Activated CD4-positive, alpha-beta T cell treated with anti-CD3 and anti-CD28 coated beads for 36 hours (primary cell): ENCODE measurements around the gene MCM5. TPM values are rescaled to one million over a fixed set of nuclear protein-coding genes. Genes with fewer than 3 reads are reported as not detected.
A peak's percentile ranks its signal among the peaks of the same experiment; 100 is the strongest.
"Not testable (repeated sequence)": the region's sequence is repeated elsewhere in the genome, so short reads cannot be mapped to it uniquely, and the experiment has no call there.

ENCODE experiments used
- ATAC-seq: fragments of 200-7000 bp; cut with Tn5 transposase; one replicate; pipeline ENCODE4 v1.10.0; 2021; ENCODE audit warnings: mild to moderate bottlenecking, moderate library complexity
- CTCF ChIA-PET: fragments of 350-600 bp; sonication (Branson Sonifier 250); formaldehyde crosslinking; loops from one replicate; lab custom pipeline; 2021; ENCODE audit warnings: antibody characterized with exemption; lab: Charles Lee
- POLR2A ChIA-PET: fragments of 350-600 bp; sonication (Branson Sonifier 250); formaldehyde crosslinking; loops from one replicate; lab custom pipeline; 2021; ENCODE audit warnings: antibody characterized with exemption, inconsistent platforms; lab: Charles Lee
- DNase-seq: peaks from one replicate; pipeline ENCODE4 v3.0.0-alpha.2; 2020
- H3K27ac Mint-ChIP-seq: one replicate; pipeline ENCODE4 v1.8.0; 2021; ENCODE audit warnings: mixed read lengths
- H3K27me3 Mint-ChIP-seq: one replicate; pipeline ENCODE4 v1.8.0; 2021; ENCODE audit warnings: mixed read lengths
- H3K36me3 Mint-ChIP-seq: one replicate; pipeline ENCODE4 v1.8.0; 2021; ENCODE audit warnings: low read depth, mixed read lengths
- H3K4me1 Mint-ChIP-seq: one replicate; pipeline ENCODE4 v1.8.0; 2021; ENCODE audit warnings: mixed read lengths
- H3K4me3 Mint-ChIP-seq: one replicate; pipeline ENCODE4 v1.8.0; 2021; ENCODE audit warnings: mild to moderate bottlenecking, moderate library complexity, mixed read lengths
- H3K9me3 Mint-ChIP-seq: one replicate; pipeline ENCODE4 v1.8.0; 2021; ENCODE audit warnings: low read depth, mixed read lengths
- intact Hi-C, 2 experiments: fragments of 100-400 bp; cut with DNase I in 1 of 2; cut with micrococcal nuclease in 1 of 2; formaldehyde crosslinking; loops; one replicate each; pipeline versions ENCODE4 v1.14.2 to v1.15.1; 2022 to 2024; cut with DNase I, micrococcal nuclease
- total RNA-seq, 2 experiments: library from RNA; stranded (reverse); gene quantifications; one replicate each; pipeline ENCODE4 v1.2.3, GENCODE V29; 2021

The MCM5 gene
- total RNA-seq, 2 experiments from 2014 or later = 291 to 382 TPM

DNA sequence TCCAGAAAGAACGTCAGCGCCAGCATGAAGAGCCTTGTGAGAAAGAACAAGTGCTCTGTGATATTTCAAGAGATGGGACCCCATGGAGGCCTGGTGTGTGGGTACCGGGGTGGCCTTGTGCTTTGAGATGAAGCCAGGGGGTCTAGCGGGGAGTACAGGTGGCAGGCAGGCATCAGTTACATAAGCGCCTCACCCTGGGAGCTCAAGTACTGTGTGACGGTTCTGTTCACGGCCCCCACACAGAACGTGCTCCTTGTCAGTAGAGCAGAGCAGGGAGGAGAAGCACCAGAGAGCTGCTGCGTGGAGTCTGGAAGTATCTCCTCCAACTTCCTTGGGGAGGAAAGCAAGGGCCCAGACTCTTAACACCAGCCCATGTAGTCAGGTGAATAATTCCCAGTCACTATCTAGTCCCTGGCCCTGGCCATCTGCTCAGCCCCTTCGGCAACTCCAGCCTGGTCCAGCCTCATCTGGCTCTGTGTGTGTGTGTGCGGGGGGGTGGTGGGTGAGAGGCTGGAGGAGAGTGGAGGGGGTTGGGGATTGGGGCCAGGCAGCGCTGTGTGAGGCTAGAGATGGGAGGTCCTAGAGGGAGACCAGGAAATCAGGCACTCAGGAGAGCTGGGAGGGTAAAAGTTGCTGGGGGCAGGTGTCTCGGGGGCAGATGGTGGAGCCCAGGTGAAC is 32.4 kb downstream of the MCM5 start:
- CTCF ChIA-PET = interaction anchor here (0.6 to 0.8 kb wide), 2 partner anchors 225 to 683 kb away, joined by 3 read pairs; no protein-coding TSS in a partner anchor
- peaks cover 55% of the 10 kb centered on the region for H3K36me3 Mint-ChIP-seq
- intact Hi-C loops = loop anchor here in 1 of 2 experiments (10.0 kb wide), 1 partner anchor 692 kb away; no protein-coding TSS in a partner anchor
- H3K4me3 Mint-ChIP-seq = no peak overlapping the region
- no peaks in the 10 kb centered on the region for H3K4me1 Mint-ChIP-seq
- POLR2A ChIA-PET = interaction anchor here (0.5 to 0.6 kb wide), 2 partner anchors 131 to 359 kb away, joined by 3 read pairs; no protein-coding TSS in a partner anchor
- no peaks in the 10 kb centered on the region for H3K27me3 Mint-ChIP-seq
- ATAC-seq (no peak), DNase-seq (no peak)
- no peak overlapping the region for H3K27ac Mint-ChIP-seq
- H3K9me3 Mint-ChIP-seq = no peaks in the 10 kb centered on the region

DNA sequence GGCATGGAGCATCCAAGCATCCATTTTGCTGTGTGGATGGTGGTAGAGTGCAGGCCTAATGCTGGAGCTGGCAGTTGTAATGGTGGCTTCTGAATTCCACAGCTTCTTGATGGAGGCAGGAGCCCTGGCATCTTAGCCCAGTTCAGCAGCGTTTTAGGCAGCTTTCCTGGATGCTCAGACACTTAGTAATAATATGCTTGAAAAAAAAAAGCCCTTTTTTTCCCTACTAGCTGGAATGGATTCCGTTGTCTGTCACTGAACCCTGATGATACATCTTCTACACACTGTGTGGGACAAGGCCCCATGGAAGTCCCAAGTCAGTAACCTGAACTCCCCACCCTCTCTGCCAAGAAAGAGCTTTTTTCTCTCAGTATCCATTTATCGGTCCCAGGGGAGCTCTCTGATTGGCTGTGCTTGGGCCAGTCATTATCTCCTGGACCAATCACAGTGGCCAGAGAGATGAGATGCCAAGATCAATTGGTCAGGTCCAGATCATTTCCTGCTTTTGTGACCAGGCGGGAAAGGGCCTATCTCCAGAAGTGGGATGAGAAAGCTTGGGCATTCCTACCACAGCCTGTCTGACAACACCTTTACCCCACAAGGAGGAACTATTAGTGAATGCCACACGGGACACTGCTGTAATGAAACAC is 34.2 kb downstream of the MCM5 start:
- CTCF ChIA-PET = interaction anchor here (0.6 kb wide), 2 partner anchors 30 to 717 kb away, joined by 3 read pairs; no protein-coding TSS in a partner anchor
- H3K9me3 Mint-ChIP-seq = no peaks in the 10 kb centered on the region
- intact Hi-C loops = loop anchor here in 1 of 2 experiments (10.0 kb wide), 1 partner anchor 691 kb away; no protein-coding TSS in a partner anchor
- no peak for ATAC-seq
- H3K4me1 Mint-ChIP-seq = no peaks in the 10 kb centered on the region
- peaks cover 73% of the 10 kb centered on the region for H3K36me3 Mint-ChIP-seq
- POLR2A ChIA-PET = interaction anchor here (0.5 to 0.9 kb wide), 2 partner anchors 22 to 77 kb away, joined by 5 to 7 read pairs; no protein-coding TSS in a partner anchor
- DNase-seq = no peak
- no peaks in the 10 kb centered on the region for H3K27me3 Mint-ChIP-seq
- no peak overlapping the region for H3K4me3 Mint-ChIP-seq
- no peak overlapping the region for H3K27ac Mint-ChIP-seq

DNA sequence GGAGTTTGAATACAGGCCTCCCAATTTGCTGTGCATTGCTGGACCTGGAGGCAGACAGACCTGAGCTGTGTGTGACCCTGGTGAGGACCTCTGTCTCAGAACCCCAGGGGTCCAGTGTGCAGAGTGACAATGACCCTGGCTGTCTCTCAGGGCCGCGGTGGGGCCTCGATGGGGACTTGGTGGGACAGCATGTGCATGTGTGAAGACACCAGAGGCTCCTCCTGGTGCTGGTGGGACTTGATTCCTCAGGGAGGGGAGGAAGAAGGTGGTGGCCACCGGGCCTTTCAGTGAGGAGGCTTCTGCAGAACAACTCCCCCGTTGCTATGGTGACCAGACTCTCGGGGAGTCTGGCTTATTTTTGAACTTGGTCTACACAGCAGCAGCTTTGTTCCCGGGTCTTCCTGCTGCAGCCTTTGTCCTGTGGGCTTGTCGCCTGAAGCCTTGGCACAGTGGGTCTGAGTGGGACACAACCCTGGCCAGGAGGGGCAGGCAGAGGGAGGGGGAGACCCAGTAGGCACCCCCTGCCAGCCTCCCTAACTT is 35.3 kb downstream of the MCM5 start:
- no peak overlapping the region for H3K4me3 Mint-ChIP-seq
- peaks cover 74% of the 10 kb centered on the region for H3K36me3 Mint-ChIP-seq
- ATAC-seq (no peak), DNase-seq (no peak)
- ChIA-PET CTCF (no interaction called here), POLR2A (no interaction called here)
- no peaks in the 10 kb centered on the region for H3K4me1 Mint-ChIP-seq
- intact Hi-C loops = loop anchor here in 1 of 2 experiments (10.0 kb wide), 1 partner anchor 690 kb away; no protein-coding TSS in a partner anchor
- H3K9me3 Mint-ChIP-seq = no peaks in the 10 kb centered on the region
- no peak overlapping the region for H3K27ac Mint-ChIP-seq
- H3K27me3 Mint-ChIP-seq = no peaks in the 10 kb centered on the region

DNA sequence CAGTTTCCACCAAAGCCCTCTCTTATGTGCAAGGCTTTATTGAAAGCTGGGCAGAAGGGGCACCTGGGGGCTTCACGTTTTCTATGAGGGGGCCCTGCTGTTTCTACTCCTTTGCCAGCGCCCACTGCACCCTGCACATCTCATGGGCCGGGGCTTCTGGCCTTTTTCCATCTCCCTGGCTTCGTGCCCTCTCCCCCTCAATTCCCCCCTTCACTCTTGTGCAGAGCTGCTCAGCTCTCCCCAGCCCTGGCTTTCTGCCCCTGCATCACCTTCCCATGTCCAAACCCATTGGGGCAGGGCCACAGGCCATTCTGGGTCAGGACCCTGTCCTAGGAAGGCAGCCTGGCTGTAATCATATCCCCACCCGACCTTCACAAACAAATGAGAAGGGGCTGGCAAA is 36.5 kb downstream of the MCM5 start:
- Mint-ChIP-seq H3K36me3 (peaks cover 65% of the 10 kb centered on the region), H3K9me3 (no peaks in the 10 kb centered on the region), H3K4me3 (no peak overlapping the region), H3K27ac (no peak overlapping the region), H3K27me3 (no peaks in the 10 kb centered on the region), H3K4me1 (no peaks in the 10 kb centered on the region)
- intact Hi-C loops = loop anchor here in 1 of 2 experiments (2.0 to 10.0 kb wide), 2 partner anchors 36 to 688 kb away; partner anchors contain the start of gene MCM5
- CTCF ChIA-PET = no interaction called here
- ATAC-seq (no peak), DNase-seq (no peak)
- POLR2A ChIA-PET = no interaction called here

DNA sequence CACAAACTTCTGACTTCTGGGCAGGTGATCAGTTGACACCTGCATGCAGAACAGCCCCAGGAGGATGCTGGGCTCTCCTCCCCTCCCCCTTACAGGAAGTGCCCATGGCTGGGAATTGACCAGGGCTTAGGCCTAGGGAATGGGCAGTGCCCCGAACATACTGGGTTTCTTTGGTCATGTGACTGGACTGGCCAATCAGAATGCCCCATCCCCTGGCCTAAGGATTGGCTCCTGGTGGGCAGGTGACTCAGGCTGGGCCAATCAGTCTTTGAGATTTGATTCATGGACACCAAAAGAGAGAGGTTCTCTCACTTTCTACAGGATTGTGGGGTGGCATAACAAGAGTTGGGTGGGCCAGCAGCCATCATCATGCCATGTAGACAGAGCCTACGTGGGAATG is 37.1 kb downstream of the MCM5 start:
- DNase-seq (peak; percentile 47), ATAC-seq (peak; percentile 45)
- Mint-ChIP-seq H3K9me3 (no peaks in the 10 kb centered on the region), H3K27ac (no peak overlapping the region), H3K4me1 (no peaks in the 10 kb centered on the region), H3K36me3 (peaks cover 58% of the 10 kb centered on the region), H3K4me3 (no peak overlapping the region), H3K27me3 (no peaks in the 10 kb centered on the region)
- POLR2A ChIA-PET = no interaction called here
- CTCF ChIA-PET = no interaction called here
- intact Hi-C loops = loop anchor here in 1 of 2 experiments (2.0 to 10.0 kb wide), 2 partner anchors 36 to 688 kb away; partner anchors contain the start of gene MCM5

DNA sequence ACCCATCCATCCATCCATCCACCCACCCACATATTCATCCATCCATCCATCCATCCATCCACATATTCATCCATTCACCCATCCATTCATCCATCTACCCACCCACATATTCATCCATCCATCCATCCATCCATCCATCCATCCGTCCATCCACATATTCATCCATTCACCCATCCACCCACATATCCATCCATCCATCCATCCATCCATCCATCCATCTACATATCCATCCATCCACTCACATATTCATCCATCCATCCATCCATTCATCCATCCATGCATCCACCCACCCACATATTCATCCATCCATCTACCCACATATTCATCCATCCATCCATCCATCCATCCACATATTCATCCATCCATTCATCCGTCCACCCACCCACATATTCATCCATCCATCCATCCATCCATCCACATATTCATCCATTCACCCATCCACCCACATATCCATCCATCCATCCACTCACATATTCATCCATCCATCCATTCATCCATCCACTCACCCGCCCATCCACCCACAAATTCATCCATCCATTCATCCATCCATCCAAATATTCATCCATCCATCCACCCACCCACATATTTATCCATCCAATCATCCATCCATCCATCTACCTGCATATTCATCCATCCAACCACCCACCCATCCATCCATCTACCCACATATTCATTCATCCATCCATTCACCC is 38.9 kb downstream of the MCM5 start:
- DNase-seq, ATAC-seq, H3K27me3 Mint-ChIP-seq, CTCF ChIA-PET, POLR2A ChIA-PET, H3K27ac Mint-ChIP-seq, H3K9me3 Mint-ChIP-seq, H3K4me3 Mint-ChIP-seq, H3K4me1 Mint-ChIP-seq: not testable (repeated sequence)
- intact Hi-C loops = loop anchor here in 1 of 2 experiments (10.0 kb wide), 1 partner anchor 686 kb away; no protein-coding TSS in a partner anchor
- H3K36me3 Mint-ChIP-seq = peaks cover 46% of the 10 kb centered on the region

DNA sequence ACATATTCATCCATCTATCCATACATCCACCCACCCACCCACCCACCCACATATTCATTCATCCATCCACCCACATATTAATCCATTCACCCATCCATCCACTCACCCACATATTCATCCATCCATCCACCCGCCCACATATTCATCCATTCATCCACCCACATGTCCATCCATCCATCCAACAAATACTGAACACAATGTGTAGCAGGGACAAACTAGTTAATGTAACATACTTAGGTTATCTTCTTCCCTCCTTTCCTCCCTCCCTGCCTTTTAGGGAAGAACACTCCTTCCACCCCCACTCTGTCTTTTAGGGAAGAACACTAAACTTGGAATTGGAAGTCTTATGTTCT is 39.4 kb downstream of the MCM5 start:
- no peak overlapping the region for H3K4me3 Mint-ChIP-seq
- no peaks in the 10 kb centered on the region for H3K4me1 Mint-ChIP-seq
- ChIA-PET POLR2A (no interaction called here), CTCF (no interaction called here)
- no peaks in the 10 kb centered on the region for H3K27me3 Mint-ChIP-seq
- intact Hi-C loops = loop anchor here in 1 of 2 experiments (10.0 kb wide), 1 partner anchor 685 kb away; no protein-coding TSS in a partner anchor
- no peak overlapping the region for H3K27ac Mint-ChIP-seq
- peaks cover 41% of the 10 kb centered on the region for H3K36me3 Mint-ChIP-seq
- ATAC-seq (no peak), DNase-seq (no peak)
- no peaks in the 10 kb centered on the region for H3K9me3 Mint-ChIP-seq

DNA sequence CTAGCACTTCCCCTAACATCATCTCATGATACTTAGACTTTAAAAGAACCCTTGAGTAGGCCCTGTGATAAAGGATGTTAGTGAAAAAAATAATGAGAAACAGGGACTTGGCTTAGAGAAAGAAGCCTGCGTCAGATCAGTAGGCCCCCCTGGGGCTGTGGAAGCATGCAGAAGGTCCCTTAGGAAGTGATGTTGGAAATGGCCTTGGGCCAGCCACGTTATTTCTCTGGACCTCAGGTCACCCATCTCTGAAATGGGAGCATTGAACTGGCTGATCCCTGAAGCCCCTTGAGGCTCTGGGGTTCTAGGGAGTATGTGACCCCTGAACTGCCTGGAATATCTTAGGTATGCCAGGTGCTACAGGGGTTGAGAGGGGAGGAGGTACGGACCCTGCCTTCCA is 40.2 kb downstream of the MCM5 start:
- ATAC-seq (no peak), DNase-seq (no peak)
- H3K9me3 Mint-ChIP-seq = no peaks in the 10 kb centered on the region
- no peaks in the 10 kb centered on the region for H3K4me1 Mint-ChIP-seq
- H3K27ac Mint-ChIP-seq = no peak overlapping the region
- CTCF ChIA-PET = no interaction called here
- intact Hi-C loops = no loop called here
- H3K4me3 Mint-ChIP-seq = no peak overlapping the region
- H3K36me3 Mint-ChIP-seq = peaks cover 37% of the 10 kb centered on the region
- POLR2A ChIA-PET = no interaction called here
- no peaks in the 10 kb centered on the region for H3K27me3 Mint-ChIP-seq

DNA sequence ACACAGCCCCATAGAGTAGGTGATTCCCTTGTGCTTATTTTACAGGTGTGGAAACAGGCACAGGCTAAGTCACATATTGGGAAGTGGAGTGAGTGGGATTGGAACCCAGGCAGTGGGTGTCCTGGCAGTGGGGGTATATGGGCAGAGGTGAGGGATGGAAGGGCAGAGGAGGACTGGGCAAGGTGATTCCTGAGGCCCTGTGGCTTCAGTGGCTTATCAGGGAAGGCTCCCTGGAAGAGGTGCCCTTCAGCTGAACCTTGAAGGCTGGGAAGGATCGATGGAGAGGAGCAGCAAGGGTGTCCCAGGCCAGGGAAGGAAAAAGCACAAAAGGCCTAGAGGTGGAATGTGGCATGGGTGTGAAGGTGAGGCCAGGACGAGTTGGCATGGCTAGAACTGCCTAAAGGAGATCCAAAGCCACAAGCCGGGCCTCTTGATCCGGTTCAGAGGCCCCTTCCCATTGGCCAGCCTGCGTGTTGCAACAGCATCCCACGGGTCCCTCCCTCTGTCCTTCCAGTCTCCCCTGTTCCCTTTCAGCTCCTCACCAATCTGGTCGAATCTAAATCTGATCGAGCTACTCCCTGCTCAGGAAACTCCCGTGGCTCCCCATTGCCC is 41.7 kb downstream of the MCM5 start:
- H3K27me3 Mint-ChIP-seq = no peaks in the 10 kb centered on the region
- peaks cover 39% of the 10 kb centered on the region for H3K36me3 Mint-ChIP-seq
- H3K27ac Mint-ChIP-seq = no peak overlapping the region
- no peaks in the 10 kb centered on the region for H3K4me1 Mint-ChIP-seq
- H3K4me3 Mint-ChIP-seq = no peak overlapping the region
- ChIA-PET CTCF (no interaction called here), POLR2A (no interaction called here)
- ATAC-seq (no peak), DNase-seq (no peak)
- intact Hi-C loops = no loop called here
- no peaks in the 10 kb centered on the region for H3K9me3 Mint-ChIP-seq

DNA sequence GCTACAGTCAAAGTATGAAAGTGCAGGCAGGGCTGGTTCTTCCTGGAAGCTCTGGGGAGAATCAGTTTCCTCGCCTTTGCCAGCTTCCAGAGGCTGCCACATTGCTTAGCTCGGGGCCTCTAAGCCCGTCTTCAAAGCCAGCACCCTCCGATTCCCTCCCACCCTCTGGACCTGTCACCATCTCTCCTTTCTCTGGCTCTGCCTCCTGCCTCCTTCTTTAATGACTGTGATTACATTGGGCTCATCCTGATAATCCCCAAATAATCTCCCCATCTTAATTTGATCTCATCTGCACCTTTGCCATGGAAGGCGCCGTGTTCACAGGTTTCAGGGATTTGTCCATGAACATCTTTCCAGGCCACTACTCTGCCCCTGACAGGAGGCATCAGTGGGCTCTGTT is 42.5 kb downstream of the MCM5 start:
- DNase-seq (no peak), ATAC-seq (no peak)
- no peak overlapping the region for H3K4me3 Mint-ChIP-seq
- CTCF ChIA-PET = no interaction called here
- no peak overlapping the region for H3K27ac Mint-ChIP-seq
- POLR2A ChIA-PET = interaction anchor here (0.5 kb wide), 1 partner anchor 111 kb away, joined by 3 read pairs; no protein-coding TSS in a partner anchor
- peaks cover 33% of the 10 kb centered on the region for H3K36me3 Mint-ChIP-seq
- H3K4me1 Mint-ChIP-seq = no peaks in the 10 kb centered on the region
- H3K9me3 Mint-ChIP-seq = no peaks in the 10 kb centered on the region
- H3K27me3 Mint-ChIP-seq = no peaks in the 10 kb centered on the region
- intact Hi-C loops = no loop called here

DNA sequence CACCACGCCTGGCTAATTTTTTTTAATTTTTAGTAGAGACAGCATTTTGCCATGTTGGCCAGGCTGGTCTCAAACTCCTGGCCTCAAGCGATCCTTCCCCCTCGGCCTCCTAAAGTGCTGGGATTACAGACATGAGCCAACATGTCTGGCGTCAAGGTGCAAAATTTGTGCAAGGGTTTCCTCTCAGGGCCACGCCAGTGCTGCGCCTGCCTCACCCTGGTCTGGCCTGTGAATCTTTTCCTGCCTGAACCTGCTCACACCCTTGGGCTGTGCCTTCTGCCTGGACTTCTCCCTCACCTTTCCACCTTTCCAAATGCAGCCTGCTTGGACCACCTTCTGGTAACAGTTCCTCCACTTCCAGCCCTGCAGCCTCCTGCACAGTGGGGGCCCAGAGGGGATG is 43.4 kb downstream of the MCM5 start:
- POLR2A ChIA-PET = no interaction called here
- intact Hi-C loops = no loop called here
- H3K27me3 Mint-ChIP-seq = no peaks in the 10 kb centered on the region
- no peak overlapping the region for H3K4me3 Mint-ChIP-seq
- ATAC-seq (no peak), DNase-seq (no peak)
- no peaks in the 10 kb centered on the region for H3K4me1 Mint-ChIP-seq
- CTCF ChIA-PET = no interaction called here
- H3K9me3 Mint-ChIP-seq = no peaks in the 10 kb centered on the region
- H3K27ac Mint-ChIP-seq = no peak overlapping the region
- H3K36me3 Mint-ChIP-seq = peaks cover 27% of the 10 kb centered on the region
